IMR-90 (cell line): ENCODE measurements around the gene FNDC4. TPM values are rescaled to one million over a fixed set of nuclear protein-coding genes. Genes with fewer than 3 reads are reported as not detected.

Experiments
- ATAC-seq: fragments of 200-7000 bp; cut with Tn5 transposase; 2 replicates; pipeline ENCODE4 v1.9.1; 2020; ENCODE audit warnings: low read depth, mild to moderate bottlenecking, moderate library complexity
- BruUV-seq: library from RNA; stranded (reverse); fragments of 400-500 nt; replicated peaks from 2 replicates; lab custom pipeline; 2021; lab: Mats Ljungman, UMichigan
- CTCF ChIA-PET: fragments of 300-600 bp; formaldehyde crosslinking; extraction: SDS; loops from one replicate; lab custom pipeline; 2021; ENCODE audit warnings: antibody characterized with exemption; lab: Yijun Ruan, JAX
- POLR2A ChIA-PET: fragments of 300-600 bp; sonication (Branson Sonifier 250); formaldehyde crosslinking; loops from one replicate; lab custom pipeline; 2022; ENCODE audit warnings: antibody characterized with exemption; ENCODE audit not compliant: unreplicated experiment; lab: Charles Lee
- DNase-seq: peaks from one replicate; pipeline ENCODE4 v3.0.0; 2013
- H2AFZ ChIP-seq: replicated peaks from 2 replicates; pipeline ENCODE3; 2013; ENCODE audit warnings: low read length, mild to moderate bottlenecking; ENCODE audit not compliant: poor library complexity
- H2AK5ac ChIP-seq: 2 replicates; pipeline ENCODE4 v1.6.1; 2013; ENCODE audit warnings: low read depth, low read length, inconsistent platforms
- H2AK9ac ChIP-seq: replicated peaks from 2 replicates; pipeline ENCODE3; 2013; ENCODE audit warnings: mild to moderate bottlenecking, low read depth, low read length, moderate library complexity; ENCODE audit not compliant: poor library complexity
- H2BK120ac ChIP-seq: 2 replicates; pipeline ENCODE4 v1.6.1; 2013; ENCODE audit warnings: low read depth, low read length, inconsistent platforms
- H2BK15ac ChIP-seq: 3 replicates; pipeline ENCODE4 v1.6.1; 2013; ENCODE audit warnings: low read depth, low read length, inconsistent platforms
- H2BK20ac ChIP-seq: 2 replicates; pipeline ENCODE4 v1.6.1; 2013; ENCODE audit warnings: low read depth, mild to moderate bottlenecking, inconsistent platforms, low read length, moderate library complexity
- H2BK5ac ChIP-seq: 2 replicates; pipeline ENCODE4 v1.6.1; 2013; ENCODE audit warnings: mild to moderate bottlenecking, low read depth, low read length, inconsistent platforms; ENCODE audit not compliant: poor library complexity, severe bottlenecking
- H3K14ac ChIP-seq: replicated peaks from 2 replicates; pipeline ENCODE4 v1.6.1; 2013; ENCODE audit warnings: low read depth, low read length, inconsistent platforms
- H3K18ac ChIP-seq: 2 replicates; pipeline ENCODE4 v1.6.1; 2013; ENCODE audit warnings: low read depth, low read length, control low read depth
- H3K23ac ChIP-seq: 2 replicates; pipeline ENCODE4 v1.6.1; 2013; ENCODE audit warnings: low read depth, low read length, inconsistent platforms
- H3K27ac ChIP-seq: 2 replicates; pipeline ENCODE4 v1.5.1; 2013; ENCODE audit warnings: mild to moderate bottlenecking, control low read depth, low read length; ENCODE audit not compliant: insufficient read depth
- H3K27me3 ChIP-seq: 2 replicates; pipeline ENCODE4 v1.6.1; 2013; ENCODE audit warnings: low read length; ENCODE audit not compliant: control insufficient read depth, insufficient read depth
- H3K36me3 ChIP-seq: 2 replicates; pipeline ENCODE4 v1.6.1; 2013; ENCODE audit warnings: low read length, mixed read lengths; ENCODE audit not compliant: control insufficient read depth, insufficient read depth
- H3K4ac ChIP-seq: 2 replicates; pipeline ENCODE4 v1.6.1; 2013; ENCODE audit warnings: low read depth, low read length, inconsistent platforms
- H3K4me1 ChIP-seq: 2 replicates; pipeline ENCODE4 v1.6.1; 2013; ENCODE audit warnings: low read length, mixed read lengths; ENCODE audit not compliant: control insufficient read depth, insufficient read depth
- H3K4me2 ChIP-seq: 2 replicates; pipeline ENCODE4 v1.6.1; 2013; ENCODE audit warnings: low read depth, mild to moderate bottlenecking, control low read depth, low read length, moderate library complexity
- H3K4me3 ChIP-seq: 2 replicates; pipeline ENCODE4 v1.5.1; 2013; ENCODE audit warnings: low read depth, mild to moderate bottlenecking, control low read depth, low read length, moderate library complexity; ENCODE audit not compliant: insufficient read depth
- H3K56ac ChIP-seq: 2 replicates; pipeline ENCODE4 v1.6.1; 2013; ENCODE audit warnings: low read length, inconsistent platforms; ENCODE audit not compliant: insufficient read depth; ENCODE audit errors: extremely low read depth
- H3K79me1 ChIP-seq, 2 experiments: 2 replicates each; pipeline ENCODE4 v1.6.1; 2013; ENCODE audit warnings: low read length in 2 of 2, inconsistent platforms in 1 of 2, low read depth in 1 of 2
- H3K9ac ChIP-seq: 2 replicates; pipeline ENCODE4 v1.6.1; 2013; ENCODE audit warnings: low read depth, low read length, control low read depth
- H3K9me1 ChIP-seq: 2 replicates; pipeline ENCODE4 v1.6.1; 2013; ENCODE audit warnings: low read length, inconsistent platforms; ENCODE audit not compliant: insufficient read depth
- H3K9me3 ChIP-seq: 2 replicates; pipeline ENCODE4 v1.6.1; 2013; ENCODE audit warnings: low read length; ENCODE audit not compliant: control insufficient read depth, insufficient read depth
- H4K20me1 ChIP-seq: 2 replicates; pipeline ENCODE4 v1.6.1; 2013; ENCODE audit warnings: low read length, inconsistent platforms; ENCODE audit not compliant: insufficient read depth
- H4K5ac ChIP-seq: 2 replicates; pipeline ENCODE4 v1.6.1; 2013; ENCODE audit warnings: mild to moderate bottlenecking, low read depth, low read length, control low read depth
- H4K8ac ChIP-seq, 2 experiments: 2 replicates each; pipeline ENCODE4 v1.6.1; 2013; ENCODE audit warnings: low read depth in 2 of 2, low read length in 2 of 2, control low read depth in 1 of 2, inconsistent platforms in 1 of 2
- H4K91ac ChIP-seq: 2 replicates; pipeline ENCODE4 v1.6.1; 2013; ENCODE audit warnings: low read depth, low read length, inconsistent platforms; ENCODE audit not compliant: insufficient read depth
- BHLHE40 ChIP-seq: fragments of 150-350 bp; IDR thresholded peaks from 2 replicates; pipeline ENCODE4 v1.6.1; 2016; ENCODE audit warnings: mild to moderate bottlenecking, low read depth, low read length
- CEBPB ChIP-seq: IDR thresholded peaks from 2 replicates; pipeline ENCODE4 v1.6.1; 2012; ENCODE audit warnings: low read depth, low read length, improper control_type of control experiment
- CHD1 ChIP-seq: IDR thresholded peaks from 2 replicates; pipeline ENCODE4 v1.6.1; 2012; ENCODE audit warnings: low read depth, low read length, improper control_type of control experiment
- FOS ChIP-seq: fragments of 150-350 bp; IDR thresholded peaks from 2 replicates; pipeline ENCODE4 v1.6.1; 2016; ENCODE audit warnings: low read depth, low read length
- MAFK ChIP-seq: IDR thresholded peaks from 2 replicates; pipeline ENCODE4 v1.6.1; 2012; ENCODE audit warnings: low read depth, low read length, improper control_type of control experiment
- MAZ ChIP-seq: IDR thresholded peaks from 2 replicates; pipeline ENCODE4 v1.6.1; 2012; ENCODE audit warnings: low read depth, mild to moderate bottlenecking, low read length, improper control_type of control experiment, moderate library complexity, borderline replicate concordance
- MXI1 ChIP-seq: IDR thresholded peaks from 2 replicates; pipeline ENCODE4 v1.6.1; 2012; ENCODE audit warnings: low read depth, mild to moderate bottlenecking, low read length, moderate library complexity, borderline replicate concordance
- NFE2L2 ChIP-seq: fragments of 150-350 bp; IDR thresholded peaks from 2 replicates; pipeline ENCODE4 v1.6.1; 2016; ENCODE audit warnings: low read depth, mild to moderate bottlenecking, low read length
- POLR2A ChIP-seq: IDR thresholded peaks from 2 replicates; pipeline ENCODE4 v1.6.1; 2012; ENCODE audit warnings: mild to moderate bottlenecking, low read depth, low read length
- RAD21 ChIP-seq: IDR thresholded peaks from 2 replicates; pipeline ENCODE4 v1.6.1; 2012; ENCODE audit warnings: low read length, improper control_type of control experiment
- RCOR1 ChIP-seq: IDR thresholded peaks from 2 replicates; pipeline ENCODE4 v1.6.1; 2012; ENCODE audit warnings: mild to moderate bottlenecking, low read length, improper control_type of control experiment; ENCODE audit not compliant: insufficient replicate concordance
- RFX5 ChIP-seq: IDR thresholded peaks from 2 replicates; pipeline ENCODE4 v1.8.0; 2012; ENCODE audit warnings: low read depth, mild to moderate bottlenecking, low read length, moderate library complexity
- SMC3 ChIP-seq: fragments of 150-350 bp; IDR thresholded peaks from 2 replicates; pipeline ENCODE4 v1.6.1; 2016; ENCODE audit warnings: low read depth, mild to moderate bottlenecking, antibody characterized with exemption, low read length, moderate library complexity
- WGBS, 2 experiments: methylation state at CpG; one replicate each; pipeline versions ENCODE4 v1.1.5 to v1.1.7; 2013; ENCODE audit warnings: missing lambda C conversion rate in 2 of 2; ENCODE audit not compliant: insufficient read length in 1 of 2; ENCODE audit errors: extremely low coverage in 2 of 2; 5-methylcytosine and 5-hydroxymethylcytosine counted together
- dilution Hi-C: fragments of 300-500 bp; cut with HindIII; formaldehyde crosslinking; loops from one replicate; pipeline ENCODE4 v1.14.3; 2018; ENCODE audit warnings: low sequenced_read_pairs; ENCODE audit not compliant: unreplicated experiment
- in situ Hi-C: fragments of 300-500 bp; cut with MboI; formaldehyde crosslinking; loops from 3 replicates; pipeline ENCODE4 v1.14.3; 2019; ENCODE audit warnings: low sequenced_read_pairs, inconsistent platforms, mixed read lengths
- intact Hi-C: fragments of 100-400 bp; cut with micrococcal nuclease; formaldehyde crosslinking; loops from 2 replicates; pipeline ENCODE4 v1.10.0; 2022
- polyA plus RNA-seq, 3 experiments: library from polyadenylated mRNA; depleted of rRNA; stranded (reverse); fragments of >200 nt; gene quantifications; 2 replicates each; pipeline ENCODE4 v1.2.3, GENCODE V29; 2012; ENCODE audit warnings: low replicate concordance in 1 of 3
- total RNA-seq: library from RNA; depleted of rRNA; stranded (reverse); fragments of >200 nt; gene quantifications from 2 replicates; pipeline ENCODE4 v1.2.3, GENCODE V29; 2012
- TF ChIP-seq, protein P1 (sequence below): conservative IDR thresholded peaks from 2 replicates; pipeline ENCODE4 v1.5.1; 2012; ENCODE audit warnings: mild to moderate bottlenecking, low read depth, low read length, improper control_type of control experiment
- TF ChIP-seq, protein P2 (sequence below): fragments of 150-350 bp; IDR thresholded peaks from 2 replicates; pipeline ENCODE4 v1.6.1; 2016; ENCODE audit warnings: low read depth, mild to moderate bottlenecking, low read length, moderate library complexity, borderline replicate concordance
- TF ChIP-seq, protein P3 (sequence below): fragments of 150-350 bp; IDR thresholded peaks from 2 replicates; pipeline ENCODE4 v1.6.1; 2017; ENCODE audit warnings: mild to moderate bottlenecking, antibody characterized with exemption, low read length, low read depth

FNDC4 gene
- total and polyA plus RNA-seq, 2 of the 4 experiments (the other 2 are of a cell fraction), result 7.3 to 11.1 TPM

DNA sequence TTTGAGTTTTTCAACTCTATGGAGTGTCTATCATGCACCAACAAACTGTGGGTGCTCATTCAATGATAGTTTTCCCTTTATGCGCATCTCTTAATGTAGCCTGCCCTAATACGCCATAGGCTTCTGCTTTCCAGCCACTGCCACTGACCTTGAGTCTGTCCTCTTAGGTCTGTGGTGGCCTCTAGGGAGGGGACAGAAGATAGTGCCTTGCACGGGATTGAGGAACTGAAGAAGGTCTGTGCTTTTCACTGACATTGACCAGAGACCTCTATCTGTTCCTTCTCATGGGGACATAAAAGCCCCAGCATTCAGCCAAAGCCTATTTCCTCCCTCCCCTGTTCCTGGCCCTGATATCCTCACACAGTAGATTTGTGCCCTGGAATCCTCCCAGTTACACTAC lies 4.0 kb upstream of the FNDC4 start:
- peaks cover 15% of the 10 kb centered on the region for H3K9me1 ChIP-seq
- H3K4me3 ChIP-seq, result no peak overlapping the region
- DNase-seq (no peak), ATAC-seq (no peak)
- no peaks in the 10 kb centered on the region for H3K36me3 ChIP-seq
- H2BK5ac ChIP-seq, result no peak overlapping the region
- no peak overlapping the region for H2BK120ac ChIP-seq
- CTCF ChIA-PET, result no interaction called here
- no peak overlapping the region for H3K9ac ChIP-seq
- H2AK5ac ChIP-seq, result no peak overlapping the region
- POLR2A ChIA-PET, result no interaction called here
- TF ChIP-seq RFX5, result no peak
- TF ChIP-seq MAZ, result no peak
- TF ChIP-seq MAFK, result no peak
- TF ChIP-seq SMC3, result no peak
- TF ChIP-seq RCOR1, result no peak
- TF ChIP-seq FOS, result no peak
- TF ChIP-seq, protein P1, sequence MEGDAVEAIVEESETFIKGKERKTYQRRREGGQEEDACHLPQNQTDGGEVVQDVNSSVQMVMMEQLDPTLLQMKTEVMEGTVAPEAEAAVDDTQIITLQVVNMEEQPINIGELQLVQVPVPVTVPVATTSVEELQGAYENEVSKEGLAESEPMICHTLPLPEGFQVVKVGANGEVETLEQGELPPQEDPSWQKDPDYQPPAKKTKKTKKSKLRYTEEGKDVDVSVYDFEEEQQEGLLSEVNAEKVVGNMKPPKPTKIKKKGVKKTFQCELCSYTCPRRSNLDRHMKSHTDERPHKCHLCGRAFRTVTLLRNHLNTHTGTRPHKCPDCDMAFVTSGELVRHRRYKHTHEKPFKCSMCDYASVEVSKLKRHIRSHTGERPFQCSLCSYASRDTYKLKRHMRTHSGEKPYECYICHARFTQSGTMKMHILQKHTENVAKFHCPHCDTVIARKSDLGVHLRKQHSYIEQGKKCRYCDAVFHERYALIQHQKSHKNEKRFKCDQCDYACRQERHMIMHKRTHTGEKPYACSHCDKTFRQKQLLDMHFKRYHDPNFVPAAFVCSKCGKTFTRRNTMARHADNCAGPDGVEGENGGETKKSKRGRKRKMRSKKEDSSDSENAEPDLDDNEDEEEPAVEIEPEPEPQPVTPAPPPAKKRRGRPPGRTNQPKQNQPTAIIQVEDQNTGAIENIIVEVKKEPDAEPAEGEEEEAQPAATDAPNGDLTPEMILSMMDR, result no peak
- TF ChIP-seq MXI1, result no peak
- TF ChIP-seq, protein P2, sequence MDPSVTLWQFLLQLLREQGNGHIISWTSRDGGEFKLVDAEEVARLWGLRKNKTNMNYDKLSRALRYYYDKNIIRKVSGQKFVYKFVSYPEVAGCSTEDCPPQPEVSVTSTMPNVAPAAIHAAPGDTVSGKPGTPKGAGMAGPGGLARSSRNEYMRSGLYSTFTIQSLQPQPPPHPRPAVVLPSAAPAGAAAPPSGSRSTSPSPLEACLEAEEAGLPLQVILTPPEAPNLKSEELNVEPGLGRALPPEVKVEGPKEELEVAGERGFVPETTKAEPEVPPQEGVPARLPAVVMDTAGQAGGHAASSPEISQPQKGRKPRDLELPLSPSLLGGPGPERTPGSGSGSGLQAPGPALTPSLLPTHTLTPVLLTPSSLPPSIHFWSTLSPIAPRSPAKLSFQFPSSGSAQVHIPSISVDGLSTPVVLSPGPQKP, result no peak
- TF ChIP-seq CHD1, result no peak
- TF ChIP-seq RAD21, result no peak
- TF ChIP-seq, protein P3, sequence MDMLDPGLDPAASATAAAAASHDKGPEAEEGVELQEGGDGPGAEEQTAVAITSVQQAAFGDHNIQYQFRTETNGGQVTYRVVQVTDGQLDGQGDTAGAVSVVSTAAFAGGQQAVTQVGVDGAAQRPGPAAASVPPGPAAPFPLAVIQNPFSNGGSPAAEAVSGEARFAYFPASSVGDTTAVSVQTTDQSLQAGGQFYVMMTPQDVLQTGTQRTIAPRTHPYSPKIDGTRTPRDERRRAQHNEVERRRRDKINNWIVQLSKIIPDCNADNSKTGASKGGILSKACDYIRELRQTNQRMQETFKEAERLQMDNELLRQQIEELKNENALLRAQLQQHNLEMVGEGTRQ, result no peak
- no peak for TF ChIP-seq BHLHE40
- TF ChIP-seq POLR2A, result no peak
- TF ChIP-seq NFE2L2, result no peak
- no peak for TF ChIP-seq CEBPB
- H4K91ac ChIP-seq, result no peak overlapping the region
- WGBS, 2 experiments, result no CpG with 5 or more reads among the region's 3 CpGs
- H2BK20ac ChIP-seq, result no peak overlapping the region
- H4K20me1 ChIP-seq, result no peaks in the 10 kb centered on the region
- no peak overlapping the region for H3K4me2 ChIP-seq
- H3K18ac ChIP-seq, result no peak overlapping the region
- H3K56ac ChIP-seq, result no peak overlapping the region
- no TSS peak for BruUV-seq
- H3K79me1 ChIP-seq, result peaks cover 0 to 10% of the 10 kb centered on the region in 2 experiments; a peak in 2 of 4 replicates
- no peak overlapping the region for H4K5ac ChIP-seq
- no peak overlapping the region for H2AFZ ChIP-seq
- peaks cover 2% of the 10 kb centered on the region; the same call in 1 of the 2 replicates for H3K27me3 ChIP-seq
- no peak overlapping the region for H3K23ac ChIP-seq
- dilution Hi-C loops, result no loop called here
- no peaks in the 10 kb centered on the region for H3K9me3 ChIP-seq
- H2BK15ac ChIP-seq, result no peak overlapping the region
- H3K4ac ChIP-seq, result no peak overlapping the region
- H3K4me1 ChIP-seq, result peaks cover 11% of the 10 kb centered on the region
- no peak overlapping the region for H4K8ac ChIP-seq
- H3K14ac ChIP-seq, result no peak overlapping the region
- no peak overlapping the region for H2AK9ac ChIP-seq
- in situ Hi-C loops, result no loop called here
- intact Hi-C loops, result no loop called here
- no peak overlapping the region for H3K27ac ChIP-seq
